H1 (cell line): ENCODE results near the gene A2ML1. TPM values are rescaled to one million over a fixed set of nuclear protein-coding genes. Genes with fewer than 3 reads are reported as not detected.
A peak's percentile ranks its signal among the peaks of the same experiment; 100 is the strongest.

Experiments used
- CTCF ChIA-PET: fragments of 300-600 bp; sonication (Branson Sonifier 250); formaldehyde crosslinking; loops from one replicate; lab custom pipeline; 2021; ENCODE audit not compliant: partially characterized antibody; lab: Charles Lee
- POLR2A ChIA-PET: fragments of 300-600 bp; sonication (Branson Sonifier 250); formaldehyde crosslinking; loops from one replicate; lab custom pipeline; 2021; ENCODE audit warnings: inconsistent platforms; ENCODE audit not compliant: partially characterized antibody; lab: Charles Lee
- DNase-seq, 2 experiments: peaks; one replicate each; pipeline versions ENCODE4 v3.0.0 to v3.0.0-alpha.2; 2010 to 2022; ENCODE audit warnings: low spot score in 2 of 2, low read depth in 1 of 2, mixed read lengths in 1 of 2
- FAIRE-seq: peaks from 2 replicates; lab custom pipeline; 2011; peaks lifted over from hg19 to GRCh38; lab: Jason Lieb, UNC
- H2AFZ ChIP-seq: 2 replicates; pipeline ENCODE4 v1.8.1; 2012; ENCODE audit warnings: low read length, inconsistent platforms
- H2AK5ac ChIP-seq: 2 replicates; pipeline ENCODE4 v1.6.1; 2013; ENCODE audit warnings: low read depth, low read length
- H2BK120ac ChIP-seq: replicated peaks from 2 replicates; pipeline ENCODE3; 2013; ENCODE audit warnings: low read depth, low read length, inconsistent platforms
- H2BK12ac ChIP-seq: 2 replicates; pipeline ENCODE4 v1.6.1; 2013; ENCODE audit warnings: low read depth, low read length
- H2BK15ac ChIP-seq: 2 replicates; pipeline ENCODE4 v1.6.1; 2013; ENCODE audit warnings: low read length
- H2BK20ac ChIP-seq: 2 replicates; pipeline ENCODE4 v1.6.1; 2013; ENCODE audit warnings: low read length
- H2BK5ac ChIP-seq: 2 replicates; pipeline ENCODE4 v1.6.1; 2013; ENCODE audit warnings: low read depth, low read length
- H3K14ac ChIP-seq: 2 replicates; pipeline ENCODE4 v1.6.1; 2013; ENCODE audit warnings: inconsistent platforms; ENCODE audit not compliant: insufficient read length
- H3K18ac ChIP-seq: 2 replicates; pipeline ENCODE4 v1.6.1; 2013; ENCODE audit warnings: low read length; ENCODE audit errors: extremely low read depth
- H3K23ac ChIP-seq: 2 replicates; pipeline ENCODE4 v1.6.1; 2013; ENCODE audit warnings: inconsistent platforms; ENCODE audit not compliant: insufficient read length
- H3K23me2 ChIP-seq: 2 replicates; pipeline ENCODE4 v1.6.1; 2013; ENCODE audit warnings: low read depth, low read length
- H3K27ac ChIP-seq: 2 replicates; pipeline ENCODE4 v1.6.1; 2011; ENCODE audit warnings: low read depth, low read length, inconsistent platforms
- H3K27me3 ChIP-seq, 4 experiments: replicated peaks in 1 of 4; 1 replicate in 1 of 4; 2 replicates in 3 of 4; pipeline versions ENCODE4 v1.6.1 to v1.8.1; 2011 to 2013; ENCODE audit warnings: low read length in 3 of 4, mild to moderate bottlenecking in 3 of 4, inconsistent platforms in 2 of 4, mixed read lengths in 2 of 4, moderate library complexity in 1 of 4; ENCODE audit not compliant: control insufficient read depth in 3 of 4, insufficient read depth in 3 of 4; ENCODE audit errors: extremely low read depth in 1 of 4
- H3K36me3 ChIP-seq, 4 experiments: 2 replicates each; pipeline versions ENCODE4 v1.6.1 to v1.8.1; 2011 to 2013; ENCODE audit warnings: mild to moderate bottlenecking in 4 of 4, low read length in 3 of 4, moderate library complexity in 2 of 4, control low read depth in 1 of 4, inconsistent platforms in 1 of 4; ENCODE audit not compliant: insufficient read depth in 4 of 4, control insufficient read depth in 2 of 4
- H3K4ac ChIP-seq: replicated peaks from 2 replicates; pipeline ENCODE3; 2013; ENCODE audit warnings: low read length, low read depth, mixed read lengths, inconsistent platforms; ENCODE audit not compliant: insufficient read length
- H3K4me1 ChIP-seq, 4 experiments: replicated peaks in 1 of 4; 1 replicate in 1 of 4; 2 replicates in 3 of 4; pipeline versions ENCODE4 v1.6.1 to v1.8.1; 2011 to 2013; ENCODE audit warnings: low read length in 3 of 4, inconsistent platforms in 2 of 4, mixed read lengths in 1 of 4; ENCODE audit not compliant: insufficient read depth in 4 of 4, control insufficient read depth in 3 of 4
- H3K4me2 ChIP-seq, 2 experiments: 2 replicates each; pipeline versions ENCODE4 v1.6.1 to v1.8.1; 2011 to 2013; ENCODE audit warnings: low read depth in 2 of 2, low read length in 2 of 2, control low read depth in 1 of 2, inconsistent platforms in 1 of 2, mild to moderate bottlenecking in 1 of 2; ENCODE audit not compliant: insufficient read depth in 1 of 2
- H3K4me3 ChIP-seq, 4 experiments: fragments of 200-600, 300-600 bp in 1 of 4; sonication (generic), shearing (Covaris generic), sonication (Bioruptor Twin) in 1 of 4; 2 replicates each; pipeline versions ENCODE4 v1.5.1 to v1.8.1; 2011 to 2016; ENCODE audit warnings: low read length in 4 of 4, low read depth in 3 of 4, control low read depth in 2 of 4, inconsistent platforms in 2 of 4, mild to moderate bottlenecking in 2 of 4, mixed read lengths in 1 of 4, moderate library complexity in 1 of 4; ENCODE audit not compliant: insufficient read depth in 2 of 4; ENCODE audit errors: extremely low read depth in 1 of 4
- H3K56ac ChIP-seq: replicated peaks from 2 replicates; pipeline ENCODE3; 2013; ENCODE audit warnings: low read depth, mild to moderate bottlenecking, mixed read lengths, low read length, inconsistent platforms; ENCODE audit not compliant: insufficient read length
- H3K79me1 ChIP-seq: 2 replicates; pipeline ENCODE4 v1.6.1; 2013; ENCODE audit warnings: low read depth, low read length, control low read depth
- H3K79me2 ChIP-seq, 2 experiments: 2 replicates each; pipeline versions ENCODE4 v1.6.1 to v1.8.1; 2012 to 2013; ENCODE audit warnings: low read length in 2 of 2, mild to moderate bottlenecking in 2 of 2, inconsistent platforms in 1 of 2; ENCODE audit not compliant: insufficient read depth in 2 of 2, control insufficient read depth in 1 of 2
- H3K9ac ChIP-seq, 4 experiments: replicated peaks in 1 of 4; 1 replicate in 1 of 4; 2 replicates in 3 of 4; pipeline versions ENCODE4 v1.6.1 to v1.8.1; 2011 to 2013; ENCODE audit warnings: low read depth in 3 of 4, low read length in 3 of 4, control low read depth in 2 of 4, mild to moderate bottlenecking in 2 of 4, moderate library complexity in 2 of 4, inconsistent platforms in 1 of 4; ENCODE audit errors: extremely low read depth in 1 of 4
- H3K9me3 ChIP-seq, 2 experiments: 2 replicates each; pipeline versions ENCODE4 v1.6.1 to v1.8.1; 2012 to 2013; ENCODE audit warnings: mild to moderate bottlenecking in 2 of 2, moderate library complexity in 2 of 2, control low read depth in 1 of 2, inconsistent platforms in 1 of 2, low read depth in 1 of 2, low read length in 1 of 2, mixed read lengths in 1 of 2; ENCODE audit not compliant: insufficient read depth in 2 of 2
- H4K20me1 ChIP-seq, 2 experiments: replicated peaks in 1 of 2; 2 replicates each; pipeline versions ENCODE3 to v1.8.1; 2011 to 2013; ENCODE audit warnings: inconsistent platforms in 2 of 2, low read length in 2 of 2, mild to moderate bottlenecking in 1 of 2; ENCODE audit not compliant: insufficient read depth in 2 of 2, control insufficient read depth in 1 of 2
- H4K5ac ChIP-seq: 2 replicates; pipeline ENCODE4 v1.6.1; 2013; ENCODE audit warnings: low read length, low read depth, mixed read lengths, inconsistent platforms; ENCODE audit not compliant: insufficient read length
- H4K8ac ChIP-seq: 2 replicates; pipeline ENCODE4 v1.8.0; 2013; ENCODE audit warnings: mild to moderate bottlenecking, moderate library complexity, low read length, inconsistent platforms; ENCODE audit not compliant: insufficient read depth; ENCODE audit errors: extremely low read depth
- H4K91ac ChIP-seq: replicated peaks from 2 replicates; pipeline ENCODE3; 2013; ENCODE audit warnings: low read length, mixed read lengths, inconsistent platforms; ENCODE audit not compliant: insufficient read length
- HDAC2 ChIP-seq, 2 experiments: fragments of 300-600 bp in 1 of 2; sonication (generic) in 1 of 2; IDR thresholded peaks; 2 replicates each; pipeline ENCODE4 v1.6.1; 2011 to 2012; ENCODE audit warnings: low read depth in 2 of 2, low read length in 2 of 2, mild to moderate bottlenecking in 2 of 2, moderate library complexity in 2 of 2, borderline replicate concordance in 1 of 2, inconsistent platforms in 1 of 2
- KDM1A ChIP-seq: fragments of 200-600, 300-600 bp; sonication (generic); IDR thresholded peaks from 2 replicates; pipeline ENCODE4 v1.7.1; 2016; ENCODE audit warnings: mild to moderate bottlenecking, low read length, borderline replicate concordance
- WGBS, 2 experiments: shearing (Covaris generic) in 1 of 2; methylation state at CpG; one replicate each; pipeline versions ENCODE4 v1.1.6 to v1.1.7; 2013 to 2015; ENCODE audit warnings: low lambda C conversion rate in 2 of 2, mixed read lengths in 2 of 2, inconsistent platforms in 1 of 2, low coverage in 1 of 2, missing lambda C conversion rate in 1 of 2; ENCODE audit not compliant: insufficient replicate concordance in 2 of 2, insufficient coverage in 1 of 2, insufficient read length in 1 of 2; ENCODE audit errors: extremely low coverage in 1 of 2, missing lambda C conversion rate in 1 of 2; 5-methylcytosine and 5-hydroxymethylcytosine counted together
- polyA plus RNA-seq, 7 experiments: library from polyadenylated mRNA; depleted of rRNA in 3 of 7; stranded (reverse) in 5 of 7; unstranded in 2 of 7; fragments of >200 nt in 5 of 7; fragments of 200-250 nt in 2 of 7; gene quantifications; 1 replicate in 5 of 7; 2 replicates in 1 of 7; 4 replicates in 1 of 7; pipeline versions ENCODE4 v1.2.1 to v1.2.3, GENCODE V29; 2011 to 2013; ENCODE audit warnings: missing spikeins in 2 of 7, mixed read lengths in 2 of 7
- total RNA-seq: library from RNA; stranded (reverse); fragmentation: NEBNext Ultra II Directional; extraction: Animal tissue kit (Norgen Biotek cat#: 25700); gene quantifications from 2 replicates; pipeline ENCODE4 v1.2.1, GENCODE V29; 2021

A2ML1 gene
- total and polyA plus RNA-seq, 2 of the 8 experiments (the other 6 are each of a cell fraction or from before 2014, with no cell fraction given): 10.2 to 10.3 TPM

DNA sequence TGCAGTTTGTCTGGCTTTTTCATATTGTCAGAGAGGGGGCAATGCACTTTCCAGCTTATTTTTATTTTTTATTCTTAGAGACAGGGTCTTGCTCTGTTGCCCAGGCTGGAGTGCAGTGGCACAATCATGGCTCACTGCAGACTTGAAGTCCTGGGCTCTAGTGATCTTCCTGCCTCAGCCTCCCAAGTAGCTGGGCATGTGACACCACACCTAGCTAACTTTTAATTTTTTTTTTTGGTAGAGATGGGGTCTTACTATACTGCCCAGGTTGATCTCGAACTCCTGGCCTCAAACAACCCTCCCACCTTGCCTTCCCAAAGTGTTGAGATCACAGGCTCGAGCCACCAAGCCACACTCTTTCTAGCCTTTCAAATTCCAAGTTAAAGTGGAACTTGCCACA is 3.9 kb upstream of the A2ML1 start:
- POLR2A ChIA-PET: interaction anchor here (0.8 to 10.4 kb wide), 11 partner anchors 9 to 248 kb away, joined by 3 to 211 read pairs (median 4); partner anchors contain the start of genes PHC1 and RIMKLB
- Histone ChIP-seq H3K4ac (no peak overlapping the region), H3K79me2 (no peaks in the 10 kb centered on the region), H3K36me3 (no peaks in the 10 kb centered on the region), H3K4me1 (peaks cover 4 to 23% (median 21%) of the 10 kb centered on the region in 4 experiments), H3K79me1 (no peaks in the 10 kb centered on the region), H3K23me2 (no peaks in the 10 kb centered on the region; the same call in 1 of the 2 replicates), H2BK20ac (peak overlapping the region; percentile 94; the same call in 1 of the 2 replicates), H2BK5ac (peak overlapping the region; percentile 80; the same call in 1 of the 2 replicates), H2BK12ac (peak overlapping the region; percentile 69; the same call in 1 of the 2 replicates), H2AFZ (no peak overlapping the region), H3K27ac (peak overlapping the region; percentile 58; the same call in 1 of the 2 replicates), H2BK120ac (peak overlapping the region; percentile 91), H3K23ac (no peak overlapping the region), H4K5ac (peak overlapping the region; percentile 80), H2AK5ac (peak overlapping the region; percentile 90), H3K4me3 (no peak overlapping the region), H3K9me3 (no peaks in the 10 kb centered on the region), H3K27me3 (no peaks in the 10 kb centered on the region), H3K9ac (no peak overlapping the region; a peak in 1 of 7 replicates), H3K56ac (no peak overlapping the region), H4K91ac (peak overlapping the region; percentile 94), H3K14ac (no peak overlapping the region), H3K4me2 (peak overlapping the region in 1 of 2 experiments; percentile 82; a peak in 3 of 4 replicates), H2BK15ac (0 out of 2 replicates have a peak overlapping the region, but pooled peaks have one; percentile 77), H3K18ac (peak overlapping the region; percentile 97), H4K20me1 (no peaks in the 10 kb centered on the region), H4K8ac (no peak overlapping the region; the same call in 1 of the 2 replicates)
- DNase-seq: no peak
- no peak for FAIRE-seq
- CTCF ChIA-PET: interaction anchor here (1.0 to 3.7 kb wide), 13 partner anchors 13 to 161 kb away, joined by 3 to 25 read pairs (median 5); no protein-coding TSS in a partner anchor
- WGBS, 2 experiments: 75% methylated on average over 2 of the region's 2 CpGs; no CpG with 5 or more reads in 1 of the 2 experiments
- TF ChIP-seq HDAC2 (IDR thresholded peaks at IDR 0.05; ENCODE audit: borderline replicate concordance in 1 of 2, low read depth in 2 of 2, low read length in 2 of 2) (0 out of 4 replicates have a peak, but pooled peaks of 1 of the 2 experiments have one; percentile 40), KDM1A (peak; percentile 77)
